NCI-H2029 treated with DMSO at 0.1 percent for 48 hours (cell line): ENCODE data around the gene TOMM34.

ENCODE experiments used
- DNase-seq: peaks from one replicate; lab custom pipeline; 2025; lab: John Stamatoyannopoulos, UW

Gene TOMM34

DNA sequence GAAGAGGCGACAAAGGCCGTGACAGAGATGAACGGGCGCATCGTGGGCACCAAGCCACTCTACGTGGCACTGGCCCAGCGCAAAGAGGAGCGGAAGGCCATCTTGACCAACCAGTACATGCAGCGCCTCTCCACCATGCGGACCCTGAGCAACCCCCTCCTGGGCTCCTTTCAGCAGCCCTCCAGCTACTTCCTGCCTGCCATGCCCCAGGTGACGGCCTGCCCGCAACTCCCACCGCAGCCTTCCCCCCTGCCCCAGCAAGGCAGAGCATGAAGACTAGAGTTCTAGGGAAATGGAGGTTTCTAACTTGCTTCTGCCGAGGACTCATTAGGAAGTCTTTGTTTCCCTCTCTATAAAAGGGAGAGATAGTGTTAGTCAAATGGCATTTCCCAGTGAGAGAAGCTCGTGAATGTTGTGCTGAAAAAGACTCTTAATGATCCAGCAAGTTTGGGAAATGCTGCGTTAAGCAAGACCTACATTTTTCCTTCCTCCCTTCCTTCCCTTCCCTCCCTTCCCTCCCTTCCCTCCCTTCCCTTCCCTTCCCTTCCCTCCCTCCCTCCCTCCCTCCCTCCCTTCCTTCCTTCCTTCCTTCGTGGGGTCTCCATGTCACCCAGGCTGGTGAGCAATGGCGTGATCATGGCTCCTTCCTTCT lies 29.6 kb downstream of the TOMM34 start:
- no peak for DNase-seq

DNA sequence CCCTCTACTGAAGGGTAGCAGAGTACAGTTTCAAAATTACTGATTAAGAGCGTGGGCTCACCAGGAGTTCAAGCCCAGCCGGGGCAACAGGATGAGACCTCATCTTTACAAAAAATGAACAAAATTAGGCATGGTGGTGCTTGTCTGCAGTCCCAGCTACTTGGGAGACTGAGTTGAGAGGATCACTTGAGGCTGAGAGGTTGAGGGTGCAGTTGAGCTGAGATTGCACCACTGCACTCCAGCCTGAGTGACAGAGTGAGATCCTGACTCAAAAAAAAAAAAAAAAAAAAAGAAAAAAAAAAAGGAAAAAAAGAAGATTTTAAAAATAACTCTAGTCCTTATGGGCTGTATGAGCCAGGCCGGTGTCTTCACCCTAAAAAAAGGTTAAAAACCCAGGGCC lies 31.6 kb downstream of the TOMM34 start:
- no peak for DNase-seq

DNA sequence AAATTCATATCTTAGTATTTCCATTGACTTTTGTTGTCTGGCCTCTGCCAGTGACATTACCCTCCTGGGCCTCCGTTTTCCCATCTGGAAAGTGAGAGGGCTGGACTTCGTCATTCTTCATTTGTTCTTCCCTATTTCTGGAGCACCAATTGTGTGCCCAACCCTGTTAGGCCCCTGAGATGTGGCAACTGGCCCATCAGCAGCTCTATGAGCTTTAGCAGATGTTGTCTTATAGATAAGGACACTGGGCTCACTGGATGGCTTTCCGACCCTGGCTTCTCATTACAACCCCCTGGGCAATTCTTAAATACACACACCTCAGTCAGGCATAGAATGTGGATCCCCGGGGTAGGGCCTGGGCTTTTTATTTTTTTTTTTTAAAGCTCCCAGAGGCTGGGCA lies 35.7 kb downstream of the TOMM34 start:
- DNase-seq, result no peak

DNA sequence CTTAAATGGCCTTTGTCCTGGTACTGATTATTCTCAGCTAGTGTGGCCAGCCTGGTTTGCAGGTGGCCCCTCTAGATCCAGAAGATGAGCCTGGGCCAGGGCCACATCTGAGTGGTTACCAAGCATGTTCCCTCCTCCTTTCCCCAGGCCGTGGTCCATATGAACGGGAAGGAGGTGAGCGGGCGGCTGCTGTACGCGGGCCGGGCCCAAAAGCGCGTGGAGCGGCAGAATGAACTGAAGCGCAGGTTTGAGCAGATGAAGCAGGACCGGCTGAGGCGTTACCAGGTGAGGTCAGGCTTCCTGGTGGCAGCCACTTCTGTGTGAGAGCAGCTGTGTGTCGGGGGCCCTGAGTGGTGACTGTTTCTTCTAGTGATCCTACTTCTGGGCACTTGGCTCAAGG lies 38.8 kb downstream of the TOMM34 start:
- DNase-seq, result no peak

DNA sequence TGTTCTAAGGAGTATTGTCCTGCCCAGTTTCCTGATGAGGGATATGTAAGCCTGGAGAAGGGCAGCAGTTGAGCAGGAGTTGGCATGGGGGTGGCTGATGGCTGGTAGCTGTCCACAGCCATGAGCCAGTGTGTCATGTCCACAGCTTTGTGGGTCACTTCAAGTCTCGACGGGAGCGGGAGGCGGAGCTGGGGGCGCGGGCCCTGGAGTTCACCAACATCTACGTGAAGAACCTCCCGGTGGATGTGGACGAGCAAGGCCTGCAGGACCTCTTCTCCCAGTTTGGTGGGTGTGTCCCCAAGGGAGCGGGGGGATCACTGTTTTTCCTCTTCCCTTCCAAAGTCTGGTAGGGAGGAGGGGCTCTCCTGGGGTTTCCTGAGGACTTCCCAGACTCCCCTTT lies 41.4 kb downstream of the TOMM34 start:
- DNase-seq, result no peak

DNA sequence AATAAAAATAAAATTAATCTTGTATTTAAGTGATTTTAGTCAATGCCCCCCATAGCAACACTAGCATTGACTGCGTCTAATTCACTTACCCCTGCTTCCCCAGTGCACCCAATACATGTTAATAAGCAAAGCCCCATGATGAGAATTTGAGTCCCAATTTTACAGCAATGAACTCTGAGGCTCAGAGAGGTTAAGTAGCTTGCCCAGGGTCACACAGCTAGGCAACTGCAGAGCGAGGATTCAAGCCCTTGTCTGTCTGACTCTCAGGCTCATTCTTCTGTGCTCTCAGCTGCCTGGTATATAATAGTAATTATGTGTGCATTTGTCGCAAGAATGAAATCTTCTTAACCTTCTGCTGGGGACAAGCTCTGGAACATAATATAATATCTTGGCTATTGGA lies 41.9 kb downstream of the TOMM34 start:
- no peak for DNase-seq

DNA sequence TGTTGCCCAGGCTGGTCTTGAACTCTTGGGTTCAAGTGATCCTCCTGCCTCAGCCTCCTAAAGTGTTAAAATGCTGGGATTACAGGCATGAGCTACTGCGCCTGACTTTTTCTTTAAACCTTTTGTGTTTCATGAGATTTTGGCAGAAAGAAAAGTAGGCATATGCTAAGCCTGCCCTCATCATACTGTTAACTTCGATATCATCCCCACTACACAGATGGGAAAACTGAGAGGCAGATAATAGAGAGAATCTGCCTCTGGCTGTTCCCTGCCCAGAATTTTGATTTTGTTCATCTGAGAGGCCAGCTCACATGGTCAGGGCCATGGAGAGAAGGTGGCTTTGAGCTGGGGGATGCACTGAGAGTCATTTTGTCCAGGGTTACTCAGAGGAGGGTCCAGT lies 42.8 kb downstream of the TOMM34 start:
- no peak for DNase-seq

DNA sequence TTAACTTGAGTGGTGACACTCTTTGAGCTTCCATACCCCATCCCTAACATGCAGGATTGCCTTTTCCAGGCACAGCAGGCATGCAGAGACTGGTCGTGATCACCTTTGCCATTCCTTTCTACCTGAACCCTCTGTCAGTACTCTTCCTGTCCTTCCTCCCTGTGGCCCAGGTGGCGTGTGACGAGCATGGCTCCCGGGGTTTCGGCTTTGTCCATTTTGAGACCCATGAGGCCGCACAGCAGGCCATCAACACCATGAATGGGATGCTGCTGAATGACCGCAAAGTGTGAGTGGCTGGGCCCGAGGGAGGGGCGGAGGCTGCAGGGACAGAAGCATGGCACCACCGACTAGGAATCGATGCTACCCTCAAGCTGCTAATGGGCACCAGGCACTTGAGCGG lies 43.6 kb downstream of the TOMM34 start:
- no peak for DNase-seq

DNA sequence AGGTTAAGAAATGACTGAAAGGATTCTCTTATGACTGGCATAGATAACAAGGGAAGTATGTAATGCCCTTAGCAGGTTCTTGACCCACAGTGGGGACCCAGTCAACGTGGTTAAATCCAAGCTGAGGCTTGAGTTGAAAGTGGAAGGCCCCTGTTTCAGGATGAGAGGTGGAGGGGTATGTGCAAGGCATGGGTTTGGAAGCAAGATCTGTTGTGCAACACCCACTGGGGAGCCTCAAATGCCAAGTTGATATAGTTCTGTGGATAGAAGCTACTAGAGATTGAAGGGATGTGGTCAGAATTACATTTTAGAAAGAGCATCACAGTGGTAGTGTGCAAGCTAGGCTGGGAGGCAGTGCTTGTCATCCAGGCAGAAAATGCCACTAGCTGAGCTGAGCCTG lies 45.3 kb downstream of the TOMM34 start:
- no peak for DNase-seq

DNA sequence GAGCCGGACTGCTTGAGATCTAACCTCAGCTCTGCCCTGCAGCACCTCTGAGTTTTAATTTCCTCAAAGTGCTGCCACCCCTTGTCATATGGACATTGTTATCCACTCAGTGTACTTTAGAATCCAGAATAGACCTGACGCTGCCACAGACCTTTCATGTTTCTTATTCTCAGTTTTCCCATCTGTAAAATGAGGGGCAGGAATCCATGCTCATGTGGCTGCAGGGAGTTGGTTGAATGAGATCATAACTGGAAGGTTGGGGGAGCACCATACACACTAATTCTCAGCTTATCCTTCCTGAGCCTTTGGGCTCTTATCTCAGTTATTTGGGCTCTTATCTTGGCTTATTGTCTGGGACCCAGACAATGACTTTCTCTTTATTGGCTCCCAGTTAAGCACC lies 48.0 kb downstream of the TOMM34 start:
- no peak for DNase-seq

DNA sequence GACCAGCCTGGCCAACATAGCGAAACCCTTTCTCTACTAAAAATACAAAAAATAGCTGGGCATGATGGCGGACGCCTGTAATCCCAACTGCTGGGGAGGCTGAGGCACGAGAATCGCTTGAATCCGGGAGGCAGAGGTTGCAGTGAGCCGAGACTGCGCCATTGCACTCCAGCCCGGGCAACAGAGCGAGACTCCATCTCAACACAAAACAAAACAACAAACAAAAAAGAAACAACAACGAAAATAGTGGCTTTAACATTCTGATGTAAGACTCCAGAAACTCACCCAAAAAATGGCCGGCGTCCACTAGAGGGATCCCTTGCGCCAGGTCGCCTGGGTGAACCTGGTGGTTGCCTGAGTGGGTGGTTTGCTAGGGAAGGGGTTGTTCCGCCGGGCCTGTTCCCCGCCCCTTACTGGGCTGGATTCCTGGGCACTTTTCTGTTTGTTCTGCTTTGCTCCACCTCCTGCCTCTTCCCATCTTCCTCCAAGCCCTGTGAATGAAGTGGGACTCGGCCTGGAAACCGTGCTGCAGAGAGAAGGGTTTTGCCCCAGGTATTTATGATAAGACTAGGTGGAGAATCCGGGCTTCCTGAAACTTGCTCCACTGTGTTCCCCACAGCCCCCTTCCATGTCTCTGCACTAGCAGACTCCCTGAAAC lies 48.8 kb downstream of the TOMM34 start:
- peak; percentile 24 for DNase-seq

DNA sequence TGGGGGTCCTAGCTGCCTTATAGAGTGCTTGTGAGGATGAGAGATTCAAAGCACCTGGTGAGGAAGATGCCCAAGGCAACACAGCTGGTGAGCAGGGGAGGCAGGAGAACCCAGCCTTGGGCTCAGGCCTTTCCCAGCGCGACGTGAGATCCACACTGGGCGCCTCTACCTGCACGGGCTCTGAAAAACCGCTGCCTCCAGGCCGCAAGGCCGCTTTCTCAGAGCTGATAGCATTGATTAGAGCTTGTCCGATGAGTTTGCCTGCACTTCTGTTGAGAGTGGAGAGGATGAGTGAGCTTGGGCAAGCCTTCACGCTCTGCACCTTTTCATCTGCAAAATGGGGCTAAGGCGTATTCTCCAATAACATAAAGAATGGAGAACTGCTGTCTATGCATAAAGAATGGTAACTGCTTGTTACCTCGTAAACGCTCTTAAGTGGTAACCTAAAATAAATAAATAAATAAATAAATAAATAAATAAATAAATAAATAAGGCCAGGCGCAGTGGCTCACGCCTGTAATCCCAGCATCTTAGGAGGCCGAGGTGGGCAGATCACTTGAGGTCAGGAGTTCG lies 49.4 kb downstream of the TOMM34 start:
- DNase-seq, result no peak

DNA sequence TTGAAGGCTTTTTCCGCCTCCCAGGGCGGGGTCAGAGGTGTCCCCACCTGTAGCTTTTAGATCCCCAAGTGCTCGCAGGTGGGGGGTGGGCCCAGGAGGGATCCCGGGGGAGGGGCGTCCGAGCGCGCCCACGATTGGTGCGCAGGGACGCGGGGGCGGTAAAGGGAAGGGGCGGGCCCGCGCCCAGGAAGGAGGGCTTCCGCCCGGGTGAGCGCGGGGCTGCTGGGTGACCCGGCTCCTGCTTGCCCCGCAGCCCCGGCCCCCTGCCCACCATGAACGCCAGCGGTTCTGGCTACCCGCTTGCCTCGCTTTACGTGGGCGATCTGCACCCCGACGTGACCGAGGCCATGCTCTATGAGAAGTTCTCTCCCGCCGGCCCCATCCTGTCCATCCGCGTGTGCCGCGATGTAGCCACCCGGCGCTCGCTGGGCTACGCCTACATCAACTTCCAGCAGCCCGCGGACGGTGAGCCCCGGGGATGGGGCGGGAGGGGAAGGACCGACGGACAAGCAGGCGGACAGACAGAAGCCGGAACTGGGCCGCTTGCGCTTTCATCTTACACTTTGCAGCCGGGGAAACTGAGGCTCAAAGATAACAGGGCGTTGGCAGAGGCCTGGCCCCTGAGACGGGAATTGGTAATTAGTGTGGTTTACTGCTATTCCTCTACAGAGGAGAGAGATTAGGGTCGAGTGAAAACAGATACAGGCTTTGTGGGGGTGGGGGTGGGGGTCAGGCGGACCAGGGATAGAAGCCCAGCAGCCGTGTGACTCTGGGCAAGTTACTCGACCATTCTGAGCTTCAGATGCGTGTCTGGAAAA lies 50.1 kb downstream of the TOMM34 start, which contains the start of gene PABPC1L:
PABPC1L (plus strand) TSS at position 189 of the 818 bp plus-strand sequence; CDS start at position 273, 84 bp downstream.
- peak; percentile 29 for DNase-seq

DNA sequence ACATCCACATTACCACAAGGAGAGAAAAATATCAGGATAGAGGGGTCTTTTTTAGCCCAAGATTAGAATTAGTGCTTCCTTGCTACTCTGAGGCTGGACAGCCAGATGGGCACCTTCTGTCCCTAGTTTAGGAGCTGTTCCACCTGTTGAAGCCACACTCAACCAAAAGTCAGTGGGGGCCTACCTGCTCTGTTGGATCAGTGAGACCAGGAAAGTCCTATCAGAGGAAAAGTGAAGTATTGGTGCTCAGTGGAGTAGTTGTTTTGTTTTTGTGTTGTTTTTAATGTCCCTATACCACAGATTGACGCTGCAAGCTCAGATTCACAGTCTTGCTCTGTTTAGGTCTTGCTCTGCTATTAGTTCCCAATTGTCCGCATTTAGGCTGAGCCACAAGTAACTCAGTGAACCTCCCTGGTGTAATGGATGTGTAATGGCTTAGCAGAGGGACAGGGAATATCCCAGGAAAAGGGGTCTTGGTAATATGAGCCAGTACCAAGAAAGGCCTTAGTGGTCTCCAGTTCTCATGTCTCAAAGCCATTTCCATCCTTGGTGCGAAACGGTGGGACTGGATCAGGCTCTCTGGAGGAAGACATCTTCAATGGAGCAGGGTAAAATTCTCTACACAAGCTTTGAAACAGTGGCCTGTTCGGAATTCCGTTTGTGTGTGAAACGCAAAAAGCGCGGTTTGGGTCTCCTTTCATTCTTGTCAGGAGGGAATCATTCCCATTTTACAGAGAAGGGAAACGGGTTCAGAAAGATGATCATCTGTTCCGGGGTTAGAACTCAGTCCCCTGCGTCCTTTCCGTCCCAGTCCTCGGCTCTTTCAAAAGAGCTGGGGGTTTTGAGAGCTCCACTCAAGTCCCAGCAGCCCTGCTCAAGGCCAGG lies 51.0 kb downstream of the TOMM34 start:
- no peak for DNase-seq

DNA sequence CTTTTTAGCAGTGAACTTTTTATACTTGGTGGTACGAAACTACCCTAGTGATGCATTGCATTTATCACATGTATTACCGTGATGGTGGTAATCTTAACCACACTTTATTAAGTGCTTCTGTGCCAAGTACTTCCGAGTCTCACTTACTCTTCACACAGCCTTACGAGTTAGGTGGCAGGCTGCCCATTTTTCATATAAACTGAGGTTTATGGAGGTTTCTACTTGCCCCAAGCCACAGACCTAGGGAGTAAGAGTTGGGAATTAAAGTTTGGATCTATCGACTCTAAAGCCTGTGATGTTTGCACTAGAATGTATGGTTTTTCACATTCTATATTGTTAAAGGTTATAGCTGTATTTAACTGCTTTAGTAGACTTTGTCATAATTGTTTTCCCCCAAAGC lies 55.8 kb downstream of the TOMM34 start:
- DNase-seq, result no peak

DNA sequence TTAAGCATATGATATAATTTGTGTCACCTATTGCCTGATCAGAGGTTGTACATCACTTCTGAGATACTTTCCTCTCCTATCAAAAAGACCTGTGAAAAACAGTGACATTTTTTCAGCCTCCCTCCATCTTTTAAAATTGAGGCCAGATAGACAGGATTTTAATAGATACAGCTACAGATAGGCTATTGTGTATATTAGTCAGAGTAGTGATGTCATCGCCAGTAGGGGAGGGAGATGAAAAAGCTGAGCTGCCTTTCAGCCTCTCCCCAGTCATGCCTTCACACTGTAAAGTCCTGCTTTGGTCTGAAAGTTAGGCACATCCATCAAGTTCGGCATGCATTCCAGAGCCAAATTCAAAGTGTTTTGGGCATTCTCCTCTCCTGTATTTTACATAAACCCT lies 58.2 kb downstream of the TOMM34 start:
- DNase-seq, result no peak

DNA sequence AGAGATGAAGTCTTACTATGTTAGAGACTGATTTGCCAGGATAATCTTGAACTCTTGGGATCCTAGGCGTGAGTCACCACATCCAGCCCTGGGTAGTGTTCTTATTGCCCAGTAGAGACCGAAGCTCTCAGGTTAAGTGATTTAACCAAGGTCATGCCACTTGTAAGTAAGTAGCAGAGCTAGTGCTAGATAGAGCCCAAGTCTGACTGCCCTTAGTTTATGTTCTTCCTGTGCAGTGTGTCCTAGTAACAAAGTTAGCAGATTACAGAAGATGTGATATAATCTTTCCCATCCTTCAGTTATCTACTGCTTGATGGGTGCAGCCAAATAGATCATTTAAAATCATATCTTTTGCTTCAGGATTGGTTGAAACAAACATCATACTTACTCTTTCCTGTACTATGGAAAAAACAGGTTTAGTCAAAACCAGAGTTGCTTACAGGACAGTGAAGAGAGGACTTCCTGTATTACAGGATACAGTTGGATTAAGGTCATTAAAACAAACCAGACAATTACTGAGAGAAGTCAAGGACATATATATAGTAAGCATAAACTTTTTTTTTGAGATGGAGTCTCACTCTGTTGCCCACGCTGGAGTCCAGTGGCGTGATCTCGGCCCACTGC lies 59.9 kb downstream of the TOMM34 start:
- DNase-seq, result no peak

DNA sequence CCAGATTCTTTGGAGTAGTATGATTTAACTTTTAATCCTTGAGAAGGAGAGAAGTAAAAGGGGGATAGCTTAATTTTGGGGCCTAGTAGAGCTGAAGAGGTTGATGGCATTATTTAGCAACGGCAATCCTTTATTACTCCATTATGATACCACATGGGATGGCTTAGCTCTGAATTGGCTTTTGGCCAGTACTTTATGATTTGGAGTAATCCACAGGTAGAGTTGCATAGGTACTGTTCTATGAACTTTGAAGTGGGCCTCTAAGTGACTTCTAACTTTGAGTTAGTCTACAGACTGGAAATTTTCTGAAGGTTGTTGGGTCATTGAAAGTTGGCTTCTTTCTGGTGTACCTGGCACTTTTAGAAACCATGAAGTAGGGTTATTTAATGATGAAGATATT lies 63.1 kb downstream of the TOMM34 start:
- no peak for DNase-seq

DNA sequence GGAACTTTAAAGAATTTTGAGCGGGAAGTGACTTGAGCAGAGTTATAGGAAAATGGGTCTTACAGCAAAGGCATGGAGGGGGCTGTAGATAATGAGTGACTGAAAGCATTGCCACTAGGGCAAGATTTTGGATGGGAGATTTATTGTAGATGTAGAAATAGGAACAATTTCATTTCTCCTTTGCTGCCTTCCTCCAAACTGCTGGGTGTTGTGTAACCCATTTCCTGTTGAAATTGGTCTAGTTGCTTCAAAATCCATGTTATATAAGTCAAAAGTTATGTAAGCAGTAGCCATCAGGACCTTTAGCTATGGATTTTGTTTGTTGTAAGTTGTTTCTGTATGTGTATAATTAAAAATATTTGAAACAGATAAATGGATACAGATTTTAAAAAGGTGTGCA lies 63.6 kb downstream of the TOMM34 start:
- no peak for DNase-seq

DNA sequence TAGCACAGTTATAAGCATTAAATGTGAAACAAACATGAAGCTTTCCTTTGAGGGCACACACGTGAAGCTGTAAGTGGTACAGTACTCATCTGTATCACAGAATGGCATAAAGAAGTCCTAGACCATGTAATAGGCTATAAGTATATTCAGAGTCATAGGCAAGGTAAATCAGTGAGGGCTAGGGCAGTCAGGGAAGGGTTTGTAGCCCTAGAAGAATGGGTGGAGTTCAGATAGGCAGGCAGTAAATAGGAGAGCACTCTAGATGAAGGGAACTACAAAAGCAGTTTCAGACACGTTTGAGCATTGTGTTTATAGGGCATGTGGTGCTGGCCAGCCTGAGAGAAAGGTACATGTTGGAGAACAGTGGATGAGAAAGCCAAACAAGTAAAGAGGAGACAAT lies 65.2 kb downstream of the TOMM34 start:
- DNase-seq, result no peak
